DMS53 (cell line): Measurements from ENCODE around the gene UBE2D1.
A peak's percentile ranks its signal among the peaks of the same experiment; 100 is the strongest.

Experiments
- DNase-seq: peaks from one replicate; lab custom pipeline; 2025; lab: John Stamatoyannopoulos, UW

Gene UBE2D1

DNA sequence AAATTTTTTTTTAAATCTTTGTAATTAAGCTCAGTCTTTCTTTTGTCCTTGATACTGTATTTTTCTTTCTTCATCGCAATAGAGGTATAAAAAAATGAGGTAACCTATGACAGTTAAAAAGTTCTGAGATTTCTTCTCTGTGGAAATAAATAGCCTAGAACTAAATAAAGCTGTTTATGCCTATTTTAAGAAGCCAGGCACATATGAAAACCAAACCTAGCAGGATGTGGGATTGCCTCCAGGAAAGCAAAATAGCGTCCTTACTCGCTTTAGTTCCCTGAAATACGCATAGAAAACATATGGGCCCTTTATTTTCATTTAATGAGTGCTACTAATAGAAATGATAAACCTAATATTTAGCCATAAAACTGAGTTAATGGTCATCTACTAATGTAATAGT, 6.6 kb downstream of the UBE2D1 start:
- DNase-seq = no peak

DNA sequence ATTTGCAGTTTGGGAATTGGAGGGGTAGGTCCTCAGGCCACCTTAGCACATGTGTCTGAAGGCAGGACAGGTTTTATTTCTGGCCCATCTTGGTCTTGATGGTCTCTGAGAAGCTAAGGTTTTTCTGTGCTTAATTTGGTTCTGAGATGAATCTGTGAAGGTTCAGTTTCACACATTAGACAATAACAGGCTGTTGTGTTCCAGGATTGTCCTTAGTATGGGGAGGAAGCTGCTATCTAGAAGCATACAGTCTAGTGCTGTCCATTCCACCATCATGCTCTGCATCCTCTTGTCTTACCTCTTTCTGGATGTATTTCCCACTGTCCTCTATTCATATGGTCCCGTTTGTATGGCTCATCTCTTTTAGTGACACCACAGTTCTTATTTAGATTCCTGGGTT, 7.1 kb downstream of the UBE2D1 start:
- no peak for DNase-seq

DNA sequence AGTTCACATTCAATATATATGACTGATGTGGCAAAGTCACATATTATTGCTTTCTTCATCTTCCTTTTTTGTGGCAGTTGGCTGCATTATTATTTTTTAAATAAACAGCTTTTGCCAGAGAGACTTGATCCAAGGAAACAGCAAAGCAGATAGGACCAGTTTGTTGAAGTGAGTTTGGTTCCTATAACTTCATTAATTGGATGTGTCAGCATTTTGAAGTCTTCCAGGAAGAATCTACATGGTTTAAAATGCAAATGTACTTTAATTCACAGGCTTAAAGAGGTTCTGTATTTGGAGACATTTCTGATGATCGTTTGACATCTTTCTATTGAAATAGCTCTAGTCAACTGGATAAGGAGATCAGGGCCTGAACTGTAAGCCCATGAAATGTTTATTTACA, 13.2 kb downstream of the UBE2D1 start:
- no peak for DNase-seq

DNA sequence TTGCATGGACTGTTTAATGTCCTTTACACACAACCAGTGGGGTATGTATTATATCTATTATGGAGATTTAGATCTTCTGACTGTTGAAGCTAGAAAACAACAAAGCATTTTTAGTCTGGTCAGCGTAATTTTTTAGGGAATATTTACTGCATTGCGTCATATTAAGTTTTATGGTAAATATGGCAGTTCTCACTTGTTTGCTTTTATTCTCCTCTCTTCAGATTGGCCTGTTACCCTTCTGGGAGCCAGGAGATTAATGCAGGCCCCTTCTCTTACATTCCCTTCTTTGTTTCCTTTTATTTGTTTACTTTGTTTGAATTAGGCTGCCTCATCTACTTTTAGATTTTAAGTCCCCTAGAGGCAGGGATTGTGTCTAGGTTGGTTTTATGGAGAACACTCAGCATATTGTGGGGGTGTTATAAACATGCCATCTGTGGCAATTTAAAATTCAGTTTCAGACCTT, 13.8 kb downstream of the UBE2D1 start:
- peak; percentile 27 for DNase-seq

DNA sequence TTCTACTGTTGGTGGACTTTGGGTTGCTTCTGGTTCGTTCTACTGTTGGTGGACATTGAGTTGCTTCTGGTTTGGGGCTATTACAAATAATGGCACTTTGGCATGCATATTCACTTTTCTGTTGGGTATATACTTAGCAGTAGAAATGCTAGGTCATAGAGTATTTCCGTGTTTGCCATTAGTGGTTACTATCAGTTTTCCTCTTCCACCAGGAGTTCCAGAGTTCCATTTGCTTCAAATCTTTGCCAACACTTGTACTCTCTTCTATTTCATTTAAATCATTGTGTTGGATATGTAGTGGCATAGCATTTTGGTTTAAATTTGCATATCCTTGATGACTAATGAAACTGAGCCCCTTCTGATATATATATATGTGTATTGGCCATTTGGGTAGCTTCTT, 15.2 kb downstream of the UBE2D1 start:
- DNase-seq = no peak

DNA sequence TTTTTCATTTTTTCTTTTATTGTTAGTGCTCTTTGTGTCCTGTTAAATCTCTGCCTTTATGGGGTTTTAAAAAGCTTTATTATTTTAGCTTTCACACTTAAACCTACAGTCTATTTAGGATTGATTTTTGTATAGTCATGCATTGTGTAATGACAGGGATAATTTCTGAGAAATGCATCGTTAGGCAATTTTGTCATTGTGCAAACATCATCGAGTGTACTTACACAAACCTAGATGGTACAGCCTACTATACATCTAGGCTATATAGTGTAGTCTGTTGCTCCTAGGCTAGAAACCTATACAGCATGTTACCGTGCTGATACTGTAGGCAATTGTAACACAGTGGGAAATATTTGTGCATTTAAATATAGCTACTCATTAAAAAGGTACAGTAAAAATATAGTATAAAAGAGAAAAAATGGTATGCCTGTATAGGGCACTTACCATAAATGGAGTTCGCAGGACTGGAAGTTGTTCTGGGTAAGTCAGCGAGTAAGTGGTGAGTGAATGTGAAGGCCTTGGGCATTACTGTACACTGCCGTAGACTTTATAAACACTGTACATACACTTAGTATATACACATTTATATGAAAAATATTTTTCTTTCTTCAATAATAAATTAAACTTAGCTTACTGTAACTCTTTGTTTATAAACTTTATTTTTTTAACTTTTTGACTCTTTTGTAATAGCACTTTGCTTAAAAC, 16.0 kb downstream of the UBE2D1 start:
- DNase-seq = peak; percentile 51

DNA sequence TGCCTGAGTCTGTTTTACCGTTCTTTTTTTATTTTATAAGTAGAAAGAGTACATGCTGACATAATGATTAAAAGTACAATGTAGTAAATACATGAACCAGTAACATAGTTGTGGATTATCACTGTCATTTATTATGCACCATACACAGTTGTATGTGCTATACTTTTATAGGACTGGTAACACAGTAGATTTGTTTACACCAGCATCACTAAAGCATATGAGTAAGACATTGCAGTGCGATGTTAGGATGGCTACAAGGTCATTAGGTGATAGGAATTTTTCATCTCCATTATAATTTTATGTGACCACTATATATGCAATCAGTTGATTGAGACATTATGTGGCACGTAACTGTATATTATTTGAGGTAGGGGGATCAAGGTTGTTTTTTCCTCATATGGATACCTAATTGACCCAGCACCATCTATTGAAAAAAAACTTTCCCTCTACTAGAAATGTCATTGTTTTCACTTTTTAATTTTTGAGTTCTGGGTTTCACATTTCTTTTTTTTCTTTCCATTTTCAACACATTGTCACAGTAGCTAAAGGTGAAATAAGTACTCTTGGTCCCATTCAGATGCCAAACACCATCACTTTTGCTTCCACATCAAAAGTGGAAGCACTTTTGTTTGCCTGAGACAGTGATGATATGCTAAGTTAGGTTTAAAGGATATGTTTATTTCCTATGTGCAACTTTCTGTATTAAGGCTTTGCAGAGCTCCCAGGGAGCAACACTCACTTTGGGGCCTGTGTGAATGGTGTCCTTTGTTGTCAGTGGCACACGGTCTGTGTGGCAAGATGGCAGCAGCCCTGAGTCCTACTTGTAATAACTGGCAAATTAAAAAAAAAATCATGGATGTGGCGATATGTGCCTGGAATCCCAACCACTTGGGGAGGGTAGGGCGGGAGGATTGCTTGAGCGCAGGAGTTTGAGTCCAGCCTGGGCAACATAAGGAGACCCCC, 17.1 kb downstream of the UBE2D1 start:
- DNase-seq = no peak

DNA sequence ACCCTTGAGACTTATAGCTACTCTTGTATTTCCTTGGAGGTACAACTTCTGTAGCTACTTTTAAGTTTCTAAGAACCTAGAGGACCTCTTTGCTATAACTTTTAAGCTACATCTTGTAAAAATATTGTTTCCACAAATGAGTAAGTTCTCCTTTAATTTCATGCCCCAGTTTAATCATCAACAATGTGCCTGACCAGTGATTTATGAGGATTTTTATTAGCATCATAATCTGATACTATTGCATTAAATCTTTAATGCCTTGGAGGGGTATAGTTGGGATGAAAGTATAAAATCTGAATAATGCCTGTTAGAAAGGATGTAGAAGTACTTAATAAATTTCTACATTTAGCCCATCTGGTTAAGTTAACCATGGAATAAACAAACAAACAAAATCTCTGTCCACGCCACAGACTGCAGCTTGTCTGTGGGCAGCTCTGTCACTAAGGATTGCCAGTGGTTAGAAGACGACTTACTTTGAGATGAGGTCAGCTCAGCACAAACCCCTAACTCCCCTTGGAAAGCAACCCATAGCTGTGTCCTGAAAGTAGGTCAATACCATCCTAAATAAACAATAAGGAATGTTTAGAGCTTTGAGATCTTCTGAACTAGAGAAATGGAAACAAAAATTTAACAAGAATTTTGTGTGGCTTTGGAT, 18.3 kb downstream of the UBE2D1 start:
- DNase-seq = no peak

DNA sequence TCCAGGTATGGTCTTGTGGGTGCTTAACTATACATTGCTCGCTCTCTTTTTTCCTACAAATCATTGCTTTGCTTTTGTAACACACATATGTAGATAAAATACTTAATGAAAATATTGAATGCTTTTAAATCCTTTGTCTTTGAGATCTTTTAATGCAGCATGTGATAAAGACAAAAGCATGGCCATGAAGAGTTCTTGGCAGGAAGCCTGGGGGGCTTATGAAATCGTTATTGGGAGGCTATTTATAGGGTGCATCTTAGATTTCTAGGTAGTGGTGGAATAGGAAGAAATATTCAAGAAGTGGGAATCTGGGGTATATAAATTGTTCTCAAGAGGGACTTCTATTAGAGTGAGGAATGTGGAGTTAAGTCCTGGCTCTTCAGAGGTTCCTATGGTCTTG, 21.9 kb downstream of the UBE2D1 start:
- no peak for DNase-seq

DNA sequence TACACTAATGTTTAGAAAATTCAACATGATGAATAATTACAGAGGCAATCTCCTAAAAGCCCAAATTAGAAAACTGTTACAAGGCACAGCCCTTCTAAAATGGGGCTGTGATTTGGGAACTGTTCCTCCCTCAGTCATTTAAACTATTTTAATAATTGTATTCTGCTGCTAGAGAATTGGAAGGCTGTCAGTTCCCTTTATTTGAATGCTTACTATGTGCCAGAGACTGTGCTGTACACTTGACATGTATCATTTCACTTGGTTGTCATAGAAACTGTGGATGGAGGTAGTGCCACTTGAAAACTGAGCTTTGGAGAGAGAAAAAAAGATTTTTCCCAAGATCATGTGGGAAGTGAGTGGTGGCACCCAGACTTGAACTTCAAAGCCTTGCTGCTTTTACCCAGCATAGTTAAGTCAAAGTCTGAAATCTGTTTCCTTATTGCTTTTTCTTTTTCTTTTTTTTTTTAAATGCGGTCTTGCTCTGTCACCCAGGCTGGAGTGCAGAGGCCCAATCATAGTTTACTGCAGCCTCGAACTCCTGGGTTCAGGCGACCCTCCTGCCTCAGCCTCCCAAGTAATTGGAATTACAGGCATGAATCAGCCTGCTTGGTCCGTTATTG, 23.6 kb downstream of the UBE2D1 start:
- DNase-seq = peak; percentile 5

DNA sequence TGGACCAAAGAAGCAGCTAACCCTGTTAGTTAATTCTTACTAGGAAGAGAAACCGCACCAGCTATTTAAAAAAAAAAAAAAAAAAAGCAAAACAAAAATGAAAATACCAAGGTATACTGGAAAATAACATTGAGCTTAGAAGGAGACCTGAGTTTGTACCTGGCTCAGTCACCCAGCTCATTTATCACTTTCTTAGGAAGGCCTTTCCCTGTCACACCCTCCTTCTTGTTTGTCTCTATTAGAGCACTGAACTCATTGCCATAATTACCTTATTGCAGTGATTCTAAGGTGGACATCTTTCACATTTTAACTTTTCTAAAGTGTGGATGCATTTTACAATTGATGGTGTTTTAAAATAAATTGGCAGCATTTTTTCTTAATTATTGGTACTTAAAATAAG, 24.1 kb downstream of the UBE2D1 start:
- DNase-seq = no peak

DNA sequence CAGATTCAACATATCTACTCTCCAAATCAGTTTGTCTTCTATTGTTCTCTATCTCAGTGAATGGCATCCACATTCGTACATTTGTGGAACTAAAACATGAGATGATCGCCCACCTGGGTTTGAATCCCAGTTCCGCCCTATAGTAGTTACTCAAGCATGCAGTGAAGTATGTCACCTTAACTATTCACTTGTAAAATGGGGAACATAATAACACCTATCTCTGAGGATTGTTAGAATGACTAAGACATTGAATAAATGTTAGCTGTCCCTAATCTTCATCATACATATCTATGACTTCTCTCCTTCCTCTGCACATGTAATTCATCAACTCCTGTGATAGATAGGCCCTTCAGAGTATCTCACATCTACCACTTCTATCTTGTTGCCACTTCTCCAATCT, 24.7 kb downstream of the UBE2D1 start:
- DNase-seq = no peak

DNA sequence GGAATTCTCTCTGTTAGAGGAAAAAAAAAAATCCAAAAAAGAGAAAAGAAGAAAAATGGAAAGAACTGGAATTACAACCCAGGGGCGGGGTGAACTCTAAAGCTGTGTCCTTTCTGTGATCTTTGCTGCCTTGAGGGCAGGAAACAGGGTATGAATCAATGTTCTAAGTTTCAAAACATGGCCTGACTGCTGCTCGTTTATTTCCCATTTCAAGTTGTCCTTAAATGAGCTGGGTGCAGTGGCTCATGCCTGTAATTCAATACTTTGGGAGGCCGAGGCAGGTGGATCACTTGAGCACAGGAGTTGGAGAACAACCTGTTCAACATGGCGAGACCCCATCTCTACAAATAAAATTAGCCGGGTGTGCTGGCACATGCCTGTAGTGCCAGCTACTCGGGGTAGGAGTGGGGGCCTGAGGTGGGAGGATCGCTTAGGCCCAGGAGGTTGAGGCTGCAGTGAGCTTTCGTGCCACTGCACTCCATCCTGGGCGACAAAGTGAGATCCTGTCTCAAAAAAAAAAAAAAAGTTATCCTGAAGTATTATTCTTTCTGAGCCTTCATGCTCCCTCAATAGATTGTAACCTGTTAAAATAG, 25.7 kb downstream of the UBE2D1 start:
- no peak for DNase-seq

DNA sequence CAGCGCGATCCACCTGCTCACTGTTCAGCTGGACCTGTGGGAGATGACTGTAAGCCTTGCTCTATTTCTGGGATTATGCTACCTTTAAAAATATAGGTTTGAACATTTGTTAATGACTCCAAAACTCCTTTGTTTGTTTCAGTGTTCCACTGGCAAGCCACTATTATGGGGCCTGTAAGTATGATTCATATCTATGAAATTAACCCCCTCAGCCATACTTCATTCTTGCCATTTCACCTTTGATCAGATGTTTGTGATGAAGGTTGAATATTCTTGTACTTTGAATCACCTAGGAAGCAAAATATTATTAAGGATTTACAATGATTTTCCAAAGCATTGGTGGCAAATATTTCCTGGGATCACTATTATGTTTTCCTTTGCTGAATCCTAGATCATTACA, 26.5 kb downstream of the UBE2D1 start:
- no peak for DNase-seq

DNA sequence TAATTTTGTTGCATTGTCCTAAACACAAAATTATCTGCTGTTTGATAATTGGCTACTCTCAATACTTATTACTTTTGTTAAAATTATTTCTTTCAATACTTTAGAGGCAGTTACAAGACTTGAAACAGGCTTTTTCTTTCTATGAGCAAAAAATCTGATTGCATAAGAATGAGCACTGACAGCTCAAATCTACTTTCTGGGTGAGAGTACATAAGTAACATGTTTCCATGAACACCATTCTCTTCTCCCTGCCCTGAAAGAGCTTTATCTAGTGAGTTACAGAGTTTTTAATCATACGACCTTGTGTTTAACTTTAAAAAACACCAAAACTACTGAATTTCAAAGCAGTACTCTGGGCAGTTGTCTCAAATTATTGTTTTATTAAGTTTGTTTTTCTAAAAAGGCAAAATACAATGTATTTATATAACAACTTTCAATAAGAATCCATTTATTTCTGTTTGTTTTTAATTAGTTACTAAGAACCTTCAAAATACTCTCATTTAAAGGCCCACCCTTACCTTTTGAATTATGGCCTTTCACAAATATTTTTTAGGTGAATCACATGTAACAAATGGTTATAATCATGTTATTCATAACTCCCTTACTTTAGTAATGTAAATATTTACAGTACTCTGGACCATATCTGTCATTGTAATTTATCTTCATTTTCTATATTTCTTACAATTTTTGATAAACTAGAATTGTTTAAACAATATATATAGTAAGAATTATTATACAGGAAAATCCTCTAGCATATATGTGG, 27.4 kb downstream of the UBE2D1 start:
- no peak for DNase-seq

DNA sequence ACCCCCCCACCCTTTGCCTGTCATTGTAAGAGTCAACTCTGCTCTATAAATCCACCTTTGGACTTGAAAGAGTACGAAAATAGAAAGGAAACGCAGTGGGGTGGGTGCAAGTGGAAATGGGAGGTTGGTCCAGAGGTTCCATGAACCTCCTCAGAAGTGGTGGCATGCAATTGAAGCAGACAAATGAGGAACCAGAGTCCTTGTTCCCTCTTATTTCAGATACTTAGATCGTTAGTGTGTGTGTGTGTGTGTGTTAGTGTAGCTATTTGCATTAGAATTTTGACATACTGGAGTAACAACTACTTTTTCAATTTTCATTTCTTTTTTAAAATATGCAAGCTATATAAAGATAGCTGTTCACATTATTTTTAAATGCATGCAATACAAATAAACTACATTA, 32.3 kb downstream of the UBE2D1 start:
- no peak for DNase-seq

DNA sequence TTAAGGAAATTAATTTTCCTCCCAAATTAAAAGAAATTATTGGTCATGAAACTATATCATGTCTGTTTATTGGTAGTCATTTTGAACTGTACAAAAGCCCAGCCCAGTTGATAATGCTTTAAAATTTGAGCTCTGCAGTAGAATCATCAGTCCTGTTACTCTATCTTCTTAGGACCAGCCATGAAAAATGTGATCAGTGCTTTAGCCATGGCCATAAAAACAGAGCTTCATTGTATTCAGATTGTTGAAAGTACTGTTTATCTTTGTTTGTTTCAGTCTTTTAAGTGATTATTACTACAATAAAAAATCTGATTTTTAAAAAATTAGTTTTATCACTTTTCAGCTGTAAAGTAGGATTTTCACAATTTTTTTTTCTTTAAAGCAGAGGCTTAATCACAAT, 36.7 kb downstream of the UBE2D1 start:
- DNase-seq = no peak

DNA sequence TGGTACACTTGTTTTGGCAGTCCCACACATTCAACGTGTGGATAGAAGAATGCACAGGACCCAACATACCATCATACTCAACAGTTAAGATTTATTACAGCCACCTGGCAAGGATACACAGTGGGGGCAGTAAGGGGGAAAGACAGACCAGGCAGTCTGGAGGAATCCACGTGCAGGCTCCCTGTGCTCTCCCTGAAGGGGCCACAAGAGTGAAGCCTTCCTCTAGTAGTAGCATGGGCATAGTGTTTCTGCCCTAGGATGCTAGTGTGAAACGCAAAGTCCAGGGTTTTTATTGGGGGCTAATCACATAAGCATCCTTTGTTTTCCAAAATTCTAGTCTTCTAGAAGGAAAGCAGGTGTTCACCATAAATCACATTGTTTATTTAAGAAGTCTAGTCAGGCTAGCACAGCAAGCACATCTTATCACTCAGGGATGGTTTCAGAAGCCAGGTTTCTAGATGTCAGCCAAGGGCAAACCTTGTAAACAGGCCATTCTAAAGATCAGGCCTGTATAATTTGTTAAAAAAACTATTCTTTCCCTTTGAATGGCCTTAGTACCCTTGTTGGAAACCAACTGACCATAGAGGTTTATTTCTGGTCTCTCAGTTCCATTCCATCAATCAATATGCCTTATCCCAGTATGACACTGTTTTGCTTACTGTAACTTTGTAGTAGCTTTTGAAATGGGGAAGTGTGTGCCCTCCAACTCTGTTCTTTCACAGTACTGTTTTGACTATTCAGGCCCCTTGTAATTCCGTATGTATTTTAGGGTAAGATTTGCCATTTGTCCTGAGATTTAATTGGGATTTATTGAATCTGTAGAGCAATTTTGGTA, 38.0 kb downstream of the UBE2D1 start:
- no peak for DNase-seq

DNA sequence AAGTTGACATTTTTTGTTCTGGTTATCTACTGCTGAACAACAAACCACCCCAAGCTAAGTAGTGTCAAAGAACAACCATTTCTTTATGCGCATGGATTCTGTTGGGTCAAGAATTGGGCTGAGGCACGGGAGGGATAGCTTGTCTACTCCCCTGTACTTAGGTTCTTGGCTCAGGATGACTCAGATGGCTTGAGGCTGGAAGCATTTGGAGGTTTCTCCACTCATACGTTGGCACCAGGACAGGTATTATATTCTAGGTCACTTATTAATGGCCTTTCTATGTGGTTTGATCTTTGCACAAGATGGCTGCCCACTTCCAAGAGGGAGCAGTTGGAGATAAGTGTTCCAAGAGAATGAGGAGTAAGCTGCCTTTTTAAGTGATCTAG, 38.6 kb downstream of the UBE2D1 start:
- no peak for DNase-seq

DNA sequence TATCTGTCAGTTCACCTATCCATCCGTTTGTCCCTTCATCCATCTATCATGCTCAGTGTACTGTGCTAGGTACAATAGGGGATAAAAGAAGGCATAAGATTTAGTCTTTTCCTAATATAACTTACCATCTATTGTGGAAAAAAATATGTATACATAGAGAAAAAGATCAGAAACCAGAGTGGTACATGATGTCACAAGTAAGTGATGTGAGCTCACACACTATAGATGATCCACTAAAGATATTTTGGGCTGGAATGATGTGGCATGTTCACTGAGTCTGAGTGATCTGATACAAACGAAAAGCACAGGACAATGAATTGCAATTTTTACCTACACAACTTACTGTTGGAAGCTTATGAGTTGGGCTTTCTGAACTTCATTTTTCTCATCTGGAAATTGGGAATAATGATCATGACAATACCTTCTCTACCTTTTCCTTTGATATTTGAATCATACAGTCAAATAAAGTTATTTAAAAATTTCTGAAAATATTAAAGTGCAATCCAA, 47.7 kb downstream of the UBE2D1 start:
- DNase-seq = no peak
